ENCODE results near the gene GFI1. TPM values are rescaled to one million over a fixed set of nuclear protein-coding genes. Genes with fewer than 3 reads are reported as not detected.
"Not testable (repeated sequence)": the region's sequence is repeated elsewhere in the genome, so short reads cannot be mapped to it uniquely, and the experiment has no call there.

The GFI1 gene
- total and polyA plus RNA-seq, 9 donors: 0.12 to 0.92 (median 0.33) TPM; not detected in 1

DNA sequence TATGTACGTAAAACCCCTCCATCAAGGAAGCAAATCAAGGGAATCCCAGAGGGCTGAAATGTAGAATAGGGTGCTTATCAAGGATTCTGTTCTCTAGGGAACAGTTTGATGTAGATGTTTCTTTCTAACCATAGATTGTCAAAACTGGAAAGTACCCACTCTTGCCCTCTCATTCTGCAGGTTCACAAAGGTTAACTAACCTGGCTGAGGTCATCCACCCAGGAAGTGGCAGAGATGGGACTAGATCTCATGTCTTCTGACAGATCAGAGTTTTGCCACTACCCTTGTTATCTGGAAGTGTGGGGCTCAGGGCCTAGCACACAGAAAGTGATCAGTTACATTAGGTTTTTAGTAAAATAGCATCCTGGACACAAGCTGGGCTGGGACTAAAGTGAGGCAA lies 47.4 kb downstream of the GFI1 start:
- WGBS, 3 donors: 76 to 92% (median 85%) methylated on average over 1 of the region's 1 CpG
- no peak overlapping the region for H3K4me3 ChIP-seq
- H3K4me1 ChIP-seq (ENCODE audit: insufficient read depth): no peaks in the 10 kb centered on the region
- DNase-seq: no peak
- no peaks in the 10 kb centered on the region for H3K27me3 ChIP-seq
- TF ChIP-seq EP300 (IDR thresholded peaks at IDR 0.05) (no peak), POLR2A (IDR thresholded peaks at IDR 0.05) (no peak)
- TF ChIP-seq, protein P1, sequence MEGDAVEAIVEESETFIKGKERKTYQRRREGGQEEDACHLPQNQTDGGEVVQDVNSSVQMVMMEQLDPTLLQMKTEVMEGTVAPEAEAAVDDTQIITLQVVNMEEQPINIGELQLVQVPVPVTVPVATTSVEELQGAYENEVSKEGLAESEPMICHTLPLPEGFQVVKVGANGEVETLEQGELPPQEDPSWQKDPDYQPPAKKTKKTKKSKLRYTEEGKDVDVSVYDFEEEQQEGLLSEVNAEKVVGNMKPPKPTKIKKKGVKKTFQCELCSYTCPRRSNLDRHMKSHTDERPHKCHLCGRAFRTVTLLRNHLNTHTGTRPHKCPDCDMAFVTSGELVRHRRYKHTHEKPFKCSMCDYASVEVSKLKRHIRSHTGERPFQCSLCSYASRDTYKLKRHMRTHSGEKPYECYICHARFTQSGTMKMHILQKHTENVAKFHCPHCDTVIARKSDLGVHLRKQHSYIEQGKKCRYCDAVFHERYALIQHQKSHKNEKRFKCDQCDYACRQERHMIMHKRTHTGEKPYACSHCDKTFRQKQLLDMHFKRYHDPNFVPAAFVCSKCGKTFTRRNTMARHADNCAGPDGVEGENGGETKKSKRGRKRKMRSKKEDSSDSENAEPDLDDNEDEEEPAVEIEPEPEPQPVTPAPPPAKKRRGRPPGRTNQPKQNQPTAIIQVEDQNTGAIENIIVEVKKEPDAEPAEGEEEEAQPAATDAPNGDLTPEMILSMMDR (IDR thresholded peaks at IDR 0.05): no peak
- no peaks in the 10 kb centered on the region for H3K36me3 ChIP-seq
- H3K9me3 ChIP-seq: peaks cover 0 to 9% of the 10 kb centered on the region in 2 donors
- no peak overlapping the region for H3K27ac ChIP-seq
- intact Hi-C loops (cut with DNase I): no loop called here

DNA sequence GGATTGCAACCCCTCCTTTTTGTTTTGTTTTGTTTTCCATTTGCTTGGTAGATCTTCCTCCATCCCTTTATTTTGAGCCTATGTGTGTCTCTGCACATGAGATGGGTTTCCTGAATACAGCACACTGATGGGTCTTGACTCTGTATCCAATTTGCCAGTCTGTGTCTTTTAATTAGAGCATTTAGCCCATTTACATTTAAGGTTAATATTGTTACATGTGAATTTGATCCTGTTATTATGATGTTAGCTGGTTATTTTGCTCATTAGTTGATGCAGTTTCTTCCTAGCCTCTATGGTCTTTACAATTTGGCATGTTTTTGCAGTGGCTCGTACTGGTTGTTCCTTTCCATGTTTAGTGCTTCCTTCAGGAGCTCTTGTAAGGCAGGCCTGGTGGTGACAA lies 52.2 kb downstream of the GFI1 start:
- H3K4me1 ChIP-seq (ENCODE audit: insufficient read depth); H3K4me3 ChIP-seq; H3K9me3 ChIP-seq; intact Hi-C loops (cut with DNase I); H3K36me3 ChIP-seq; H3K27ac ChIP-seq; DNase-seq; H3K27me3 ChIP-seq: not testable (repeated sequence)
- 68 to 80% (median 69%) methylated on average over 1 of the region's 1 CpG for WGBS, 3 donors

DNA sequence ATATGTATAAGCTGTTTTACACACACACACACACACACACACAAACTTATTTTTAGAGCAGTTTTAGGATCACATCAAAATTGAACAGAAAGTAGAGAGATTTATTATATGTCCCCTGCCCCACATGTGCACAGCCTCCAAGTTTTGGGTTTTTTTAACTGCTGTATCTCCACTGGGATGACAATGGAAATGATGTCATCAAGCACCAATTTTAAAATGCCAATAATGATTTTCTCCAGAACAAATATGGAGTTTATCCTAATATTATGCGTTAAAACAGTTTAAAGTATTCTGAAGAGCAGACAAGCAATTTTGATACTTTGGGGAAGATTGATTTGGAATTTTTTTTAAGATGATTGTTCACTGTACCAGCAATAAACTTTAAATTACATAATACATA lies 56.7 kb downstream of the GFI1 start:
- Histone ChIP-seq H3K27me3 (no peaks in the 10 kb centered on the region), H3K4me1 (ENCODE audit: insufficient read depth) (no peaks in the 10 kb centered on the region), H3K9me3 (no peaks in the 10 kb centered on the region), H3K27ac (no peak overlapping the region), H3K36me3 (no peaks in the 10 kb centered on the region), H3K4me3 (no peak overlapping the region)
- DNase-seq: no peak
- WGBS, 3 donors: 88 to 91% (median 90%) methylated on average over 1 of the region's 1 CpG
- TF ChIP-seq EP300 (IDR thresholded peaks at IDR 0.05): no peak
- TF ChIP-seq, protein P1 (IDR thresholded peaks at IDR 0.05): no peak
- intact Hi-C loops (cut with DNase I): no loop called here

DNA sequence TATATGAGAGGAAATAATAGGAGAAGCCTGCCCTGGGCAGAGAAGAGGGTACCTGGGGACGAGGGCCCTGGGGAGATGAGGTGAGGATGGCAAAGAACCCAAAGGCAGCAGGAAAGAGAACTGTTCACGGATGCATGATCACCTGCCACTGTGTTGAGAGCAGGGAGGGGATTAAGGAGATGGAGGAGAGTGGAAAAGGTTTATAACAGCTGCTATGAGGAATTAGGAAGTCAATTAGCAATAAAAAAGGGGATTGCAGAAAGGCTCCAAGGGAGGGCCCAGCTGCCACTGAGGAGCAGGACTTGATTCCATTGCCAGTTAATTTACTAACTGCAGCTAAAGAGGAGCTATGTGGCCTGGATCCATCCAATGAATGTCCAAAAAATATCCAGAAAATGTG lies 61.1 kb downstream of the GFI1 start:
- WGBS, 3 donors: 53 to 64% (median 55%) methylated on average over 2 of the region's 2 CpGs
- no peak overlapping the region for H3K4me3 ChIP-seq
- TF ChIP-seq, protein P1 (IDR thresholded peaks at IDR 0.05): no peak
- no peak for TF ChIP-seq EP300 (IDR thresholded peaks at IDR 0.05)
- TF ChIP-seq POLR2A (IDR thresholded peaks at IDR 0.05): no peak
- no peaks in the 10 kb centered on the region for H3K9me3 ChIP-seq
- H3K36me3 ChIP-seq: no peaks in the 10 kb centered on the region
- no peaks in the 10 kb centered on the region for H3K27me3 ChIP-seq
- H3K27ac ChIP-seq: no peak overlapping the region
- H3K4me1 ChIP-seq (ENCODE audit: insufficient read depth): no peaks in the 10 kb centered on the region
- no peak for DNase-seq
- intact Hi-C loops (cut with DNase I): no loop called here

Other genes starting within 250 kb of the GFI1 start
- 10 to 100 TPM in 4 of 7 donors, 1 to 10 TPM in 3; 4.7 to 14.6 (median 10.5) TPM for gene GLMN, start 187.9 kb downstream of the GFI1 start, total RNA-seq
- 1 to 10 TPM; 5.5 to 7.7 TPM for gene GLMN, start 187.9 kb downstream of the GFI1 start, polyA plus RNA-seq
- gene RPAP2, start 187.9 kb downstream of the GFI1 start, total RNA-seq: 10 to 100 TPM in 5 of 7 donors, 1 to 10 TPM in 2; 6.3 to 46.4 (median 38.0) TPM
- gene RPAP2, start 187.9 kb downstream of the GFI1 start, polyA plus RNA-seq: 10 to 100 TPM; 11.3 to 14.8 TPM

All from ovary (tissue), 9 donors.